B cell (primary cell): ENCODE data around the gene RBM33. TPM values are rescaled to one million over a fixed set of nuclear protein-coding genes. Genes with fewer than 3 reads are reported as not detected.

Source experiments
- ATAC-seq: fragments of 200-7000 bp; cut with Tn5 transposase; one replicate; pipeline ENCODE4 v1.10.0; 2021; ENCODE audit warnings: low read depth, mild to moderate bottlenecking, moderate number of reproducible peaks, moderate library complexity
- CTCF ChIA-PET: fragments of 350-600 bp; sonication (Branson Sonifier 250); formaldehyde crosslinking; loops from one replicate; lab custom pipeline; 2021; ENCODE audit warnings: antibody characterized with exemption, inconsistent platforms; lab: Charles Lee
- POLR2A ChIA-PET: fragments of 350-600 bp; sonication (Branson Sonifier 250); formaldehyde crosslinking; loops from one replicate; lab custom pipeline; 2021; ENCODE audit warnings: antibody characterized with exemption; lab: Charles Lee
- DNase-seq: peaks from one replicate; pipeline ENCODE4 v3.0.0; 2013
- H2AFZ ChIP-seq: 2 replicates; pipeline ENCODE4 v1.6.1; 2012; ENCODE audit warnings: mild to moderate bottlenecking, low read depth, low read length; ENCODE audit not compliant: insufficient read depth, poor library complexity, severe bottlenecking
- H3K27ac ChIP-seq, 2 donors: 1 replicate in 1 of 2; 2 replicates in 1 of 2; pipeline ENCODE4 v1.5.1; 2012 to 2013; ENCODE audit warnings: low read length in 2 of 2, mild to moderate bottlenecking in 2 of 2, moderate library complexity in 1 of 2
- H3K27me3 ChIP-seq, 4 experiments: fragments of 200-600 bp in 1 of 4; sonication (generic) in 1 of 4; replicated peaks in 1 of 4; 1 replicate in 2 of 4; 2 replicates in 2 of 4; pipeline versions ENCODE4 v1.6.1 to v1.7.0; 2013 to 2016; ENCODE audit warnings: low read length in 3 of 4, mild to moderate bottlenecking in 2 of 4, mixed read lengths in 1 of 4, moderate library complexity in 1 of 4; ENCODE audit not compliant: insufficient read depth in 4 of 4, control insufficient read depth in 3 of 4; ENCODE audit errors: control extremely low read depth in 1 of 4
- H3K36me3 ChIP-seq, 2 experiments: replicated peaks in 1 of 2; 1 replicate in 1 of 2; 2 replicates in 1 of 2; pipeline versions ENCODE4 v1.6.1 to v1.7.1; 2013; ENCODE audit warnings: low read length in 1 of 2; ENCODE audit not compliant: insufficient read depth in 2 of 2, control insufficient read depth in 1 of 2; ENCODE audit errors: control extremely low read depth in 1 of 2, extremely low read depth in 1 of 2
- H3K4me1 ChIP-seq, 2 donors: fragments of 200-600 bp in 1 of 2; sonication (generic) in 1 of 2; 1 replicate in 1 of 2; 2 replicates in 1 of 2; pipeline versions ENCODE4 v1.5.1 to v1.6.1; 2013 to 2017; ENCODE audit warnings: low read length in 2 of 2; ENCODE audit not compliant: control insufficient read depth in 2 of 2, insufficient read depth in 2 of 2
- H3K4me2 ChIP-seq: replicated peaks from 2 replicates; pipeline ENCODE3; 2012; ENCODE audit warnings: mild to moderate bottlenecking, low read depth, low read length; ENCODE audit not compliant: poor library complexity, severe bottlenecking
- H3K4me3 ChIP-seq, 5 experiments: fragments of 200-600 bp in 1 of 5; sonication (generic) in 1 of 5; 1 replicate in 3 of 5; 2 replicates in 2 of 5; pipeline versions ENCODE4 v1.5.1 to v1.7.0; 2011 to 2016; ENCODE audit warnings: low read length in 4 of 5, mild to moderate bottlenecking in 4 of 5, low read depth in 2 of 5, control low read depth in 1 of 5, moderate library complexity in 1 of 5; ENCODE audit not compliant: insufficient read depth in 1 of 5; ENCODE audit errors: control extremely low read depth in 1 of 5, extremely low read depth in 1 of 5
- H3K79me2 ChIP-seq: fragments of 200-600 bp; sonication (generic); one replicate; pipeline ENCODE4 v1.6.0; 2016; ENCODE audit warnings: low read length; ENCODE audit not compliant: control insufficient read depth, insufficient read depth
- H3K9ac ChIP-seq: fragments of 200-600 bp; sonication (generic); 2 replicates; pipeline ENCODE4 v1.6.1; 2017; ENCODE audit warnings: mild to moderate bottlenecking, low read length, moderate library complexity
- H3K9me3 ChIP-seq, 3 donors: one replicate each; pipeline versions ENCODE4 v1.6.1 to v1.7.1; 2013; ENCODE audit warnings: low read length in 2 of 3; ENCODE audit not compliant: control insufficient read depth in 2 of 3, insufficient read depth in 1 of 3; ENCODE audit errors: control extremely low read depth in 1 of 3
- H4K20me1 ChIP-seq: 2 replicates; pipeline ENCODE4 v1.6.0; 2012; ENCODE audit warnings: mild to moderate bottlenecking, low read length; ENCODE audit not compliant: insufficient read depth, control insufficient read depth, poor library complexity, severe bottlenecking
- H3K27ac Mint-ChIP-seq: one replicate; pipeline ENCODE4 v1.8.0; 2021; ENCODE audit warnings: mixed read lengths
- H3K27me3 Mint-ChIP-seq: one replicate; pipeline ENCODE4 v1.8.0; 2021; ENCODE audit warnings: mixed read lengths
- H3K4me1 Mint-ChIP-seq: one replicate; pipeline ENCODE4 v1.8.0; 2021; ENCODE audit warnings: mixed read lengths
- H3K4me3 Mint-ChIP-seq: one replicate; pipeline ENCODE4 v1.8.0; 2021; ENCODE audit warnings: mixed read lengths
- H3K9me3 Mint-ChIP-seq: one replicate; pipeline ENCODE4 v1.8.0; 2022; ENCODE audit warnings: mixed read lengths; ENCODE audit not compliant: insufficient read depth
- EZH2 ChIP-seq: IDR thresholded peaks from 2 replicates; pipeline ENCODE4 v1.6.1; 2012; ENCODE audit warnings: borderline replicate concordance, low read depth, mild to moderate bottlenecking, moderate library complexity, low read length; ENCODE audit not compliant: insufficient read depth, poor library complexity, severe bottlenecking
- WGBS: methylation state at CpG from one replicate; pipeline ENCODE4 v1.1.5; 2013; ENCODE audit warnings: missing lambda C conversion rate; ENCODE audit not compliant: insufficient coverage; 5-methylcytosine and 5-hydroxymethylcytosine counted together
- intact Hi-C: fragments of 100-400 bp; cut with micrococcal nuclease; formaldehyde crosslinking; loops from one replicate; pipeline ENCODE4 v1.10.0; 2022
- polyA plus RNA-seq: library from polyadenylated mRNA; depleted of rRNA; stranded (reverse); fragments of >200 nt; gene quantifications from 2 replicates; pipeline ENCODE4 v1.2.3, GENCODE V29; 2012
- total RNA-seq, 2 donors: library from RNA; stranded (reverse); fragments of 120-200 nt in 1 of 2; gene quantifications; 1 replicate in 1 of 2; 2 replicates in 1 of 2; pipeline versions ENCODE4 v1.2.3 to v1.2.4, GENCODE V29; 2013 to 2022
- TF ChIP-seq, protein P1 (sequence below): fragments of 200-600 bp; IDR thresholded peaks from one replicate; pipeline ENCODE4 v1.8.0; 2022; ENCODE audit warnings: antibody characterized with exemption, mild to moderate bottlenecking

The RBM33 gene
- total and polyA plus RNA-seq, 2 donors (not counting 1 experiment from before 2014, with no cell fraction given) = 33.5 to 189 TPM

DNA sequence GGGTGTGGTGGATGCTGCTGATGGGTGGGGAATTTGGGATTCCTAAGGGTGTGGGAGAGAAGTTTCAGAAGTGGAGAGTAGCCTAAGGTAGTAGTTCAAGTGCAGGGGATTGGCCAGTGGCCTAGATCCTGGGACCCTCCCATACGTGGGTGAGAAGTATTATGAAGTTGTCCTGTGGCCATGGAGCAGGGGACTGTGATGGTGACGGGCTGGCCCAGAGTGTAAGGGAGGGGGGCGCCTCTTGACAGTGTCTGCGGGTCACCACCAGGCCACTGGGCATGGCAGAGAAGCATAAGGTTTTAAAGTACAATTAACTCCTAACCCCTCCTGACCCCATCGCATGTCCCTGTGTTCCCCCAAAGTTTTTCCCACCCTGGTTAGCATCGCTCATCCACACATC, 70.2 kb downstream of the RBM33 start:
- peaks cover 19% of the 10 kb centered on the region for H4K20me1 ChIP-seq
- no peaks in the 10 kb centered on the region for H3K9me3 ChIP-seq
- peaks cover 39% of the 10 kb centered on the region for H3K4me1 Mint-ChIP-seq
- ATAC-seq (no peak), DNase-seq (no peak)
- peak overlapping the region; percentile 17 for H3K27ac Mint-ChIP-seq
- H3K27me3 Mint-ChIP-seq = no peaks in the 10 kb centered on the region
- no peak overlapping the region for H3K4me3 ChIP-seq
- no peaks in the 10 kb centered on the region for H3K9me3 Mint-ChIP-seq
- H3K27ac ChIP-seq = peak overlapping the region in 1 of 2 donors; percentile 23
- H3K36me3 ChIP-seq = peaks cover 3 to 55% of the 10 kb centered on the region in 2 experiments
- H3K4me3 Mint-ChIP-seq = no peak overlapping the region
- TF ChIP-seq, protein P1, sequence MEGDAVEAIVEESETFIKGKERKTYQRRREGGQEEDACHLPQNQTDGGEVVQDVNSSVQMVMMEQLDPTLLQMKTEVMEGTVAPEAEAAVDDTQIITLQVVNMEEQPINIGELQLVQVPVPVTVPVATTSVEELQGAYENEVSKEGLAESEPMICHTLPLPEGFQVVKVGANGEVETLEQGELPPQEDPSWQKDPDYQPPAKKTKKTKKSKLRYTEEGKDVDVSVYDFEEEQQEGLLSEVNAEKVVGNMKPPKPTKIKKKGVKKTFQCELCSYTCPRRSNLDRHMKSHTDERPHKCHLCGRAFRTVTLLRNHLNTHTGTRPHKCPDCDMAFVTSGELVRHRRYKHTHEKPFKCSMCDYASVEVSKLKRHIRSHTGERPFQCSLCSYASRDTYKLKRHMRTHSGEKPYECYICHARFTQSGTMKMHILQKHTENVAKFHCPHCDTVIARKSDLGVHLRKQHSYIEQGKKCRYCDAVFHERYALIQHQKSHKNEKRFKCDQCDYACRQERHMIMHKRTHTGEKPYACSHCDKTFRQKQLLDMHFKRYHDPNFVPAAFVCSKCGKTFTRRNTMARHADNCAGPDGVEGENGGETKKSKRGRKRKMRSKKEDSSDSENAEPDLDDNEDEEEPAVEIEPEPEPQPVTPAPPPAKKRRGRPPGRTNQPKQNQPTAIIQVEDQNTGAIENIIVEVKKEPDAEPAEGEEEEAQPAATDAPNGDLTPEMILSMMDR = no peak
- no peak for TF ChIP-seq EZH2
- WGBS = 100% methylated on average over 1 of the region's 6 CpGs
- ChIA-PET CTCF (interaction anchor here (0.7 kb wide), 1 partner anchor 10 kb away, joined by 4 read pairs; no protein-coding TSS in a partner anchor), POLR2A (no interaction called here)
- peaks cover 9 to 18% of the 10 kb centered on the region in 2 donors for H3K4me1 ChIP-seq
- intact Hi-C loops = no loop called here
- H2AFZ ChIP-seq = no peak overlapping the region
- no peak overlapping the region for H3K9ac ChIP-seq
- H3K79me2 ChIP-seq = peaks cover 82% of the 10 kb centered on the region
- H3K27me3 ChIP-seq = no peaks in the 10 kb centered on the region
- no peak overlapping the region for H3K4me2 ChIP-seq

DNA sequence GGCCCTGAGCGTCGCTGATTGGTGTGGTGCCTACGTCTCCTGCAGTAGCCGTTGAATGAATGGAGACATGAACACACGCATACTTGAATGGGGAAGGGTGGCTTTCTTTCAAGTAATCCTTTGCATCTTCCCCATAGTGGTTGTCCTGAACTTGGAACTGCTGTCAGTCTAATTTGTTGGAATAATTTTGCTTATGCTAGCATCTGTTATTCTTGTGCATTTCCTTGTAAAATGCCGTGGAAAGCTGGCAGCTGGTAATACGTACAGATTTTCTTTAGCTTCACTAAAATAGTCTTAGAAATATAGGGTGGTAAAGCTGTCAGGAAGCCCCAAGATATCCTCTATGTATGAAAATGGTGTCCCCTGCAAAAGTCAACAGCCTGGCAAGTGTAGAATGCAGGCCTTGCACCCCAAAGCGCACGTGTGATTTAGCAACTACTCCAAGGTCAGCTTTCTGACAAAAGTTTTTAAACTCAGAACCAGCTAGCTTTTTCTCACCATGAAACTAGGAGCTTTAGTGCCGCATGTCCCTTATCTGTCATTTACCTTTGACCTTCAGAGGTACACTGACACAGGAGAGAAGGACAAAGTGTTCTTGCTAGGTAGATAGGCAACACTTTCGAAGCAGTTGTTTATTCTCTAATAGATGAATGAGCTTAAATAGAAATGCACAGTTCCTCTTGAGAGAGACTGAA, 70.8 kb downstream of the RBM33 start:
- POLR2A ChIA-PET = no interaction called here
- Histone ChIP-seq H3K9me3 (no peaks in the 10 kb centered on the region), H3K4me2 (no peak overlapping the region), H3K27ac (peak overlapping the region in 1 of 2 donors; percentile 47), H3K9ac (no peak overlapping the region), H3K27me3 (no peaks in the 10 kb centered on the region), H2AFZ (no peak overlapping the region), H4K20me1 (peaks cover 14% of the 10 kb centered on the region), H3K4me3 (no peak overlapping the region), H3K36me3 (peaks cover 3 to 55% of the 10 kb centered on the region in 2 experiments), H3K4me1 (peaks cover 8 to 13% of the 10 kb centered on the region in 2 donors), H3K79me2 (peaks cover 81% of the 10 kb centered on the region)
- H3K27ac Mint-ChIP-seq = peak overlapping the region; percentile 32
- CTCF ChIA-PET = interaction anchor here (0.7 to 1.7 kb wide), 2 partner anchors 9 to 116 kb away, joined by 4 to 6 read pairs; no protein-coding TSS in a partner anchor
- intact Hi-C loops = no loop called here
- DNase-seq (no peak), ATAC-seq (no peak)
- H3K9me3 Mint-ChIP-seq = no peaks in the 10 kb centered on the region
- no peak for TF ChIP-seq EZH2
- TF ChIP-seq, protein P1 = no peak
- 100% methylated on average over 2 of the region's 11 CpGs for WGBS
- H3K4me1 Mint-ChIP-seq = peaks cover 44% of the 10 kb centered on the region
- H3K4me3 Mint-ChIP-seq = no peak overlapping the region
- H3K27me3 Mint-ChIP-seq = no peaks in the 10 kb centered on the region
